Suprapubic skin (tissue), 4 donors: ENCODE results near the gene KRT6A. TPM values are rescaled to one million over a fixed set of nuclear protein-coding genes. Genes with fewer than 3 reads are reported as not detected.
"Not testable (repeated sequence)": the region's sequence is repeated elsewhere in the genome, so short reads cannot be mapped to it uniquely, and the experiment has no call there.

Source experiments
- DNase-seq, 2 donors: peaks; one replicate each; pipeline ENCODE4 v3.0.0-alpha.2; 2019; ENCODE audit warnings: low spot score in 2 of 2
- H3K27ac ChIP-seq: fragments of 200-600 bp; sonication (generic); one replicate; pipeline ENCODE4 v1.5.1; 2019
- H3K27me3 ChIP-seq: fragments of 200-600 bp; sonication (generic); one replicate; pipeline ENCODE4 v1.5.1; 2019
- H3K36me3 ChIP-seq: fragments of 200-600 bp; sonication (generic); one replicate; pipeline ENCODE4 v1.5.1; 2019
- H3K4me1 ChIP-seq: fragments of 200-600 bp; sonication (generic); one replicate; pipeline ENCODE4 v1.5.1; 2019
- H3K4me3 ChIP-seq: fragments of 200-600 bp; sonication (generic); one replicate; pipeline ENCODE4 v1.5.1; 2019; ENCODE audit warnings: mild to moderate bottlenecking
- H3K9me3 ChIP-seq: fragments of 200-600 bp; sonication (generic); one replicate; pipeline ENCODE4 v1.5.1; 2019
- EP300 ChIP-seq: sonication (generic); formaldehyde crosslinking; IDR thresholded peaks from one replicate; pipeline ENCODE4 v1.6.1; 2017; ENCODE audit warnings: antibody characterized with exemption
- POLR2A ChIP-seq, 2 donors: fragments of 450-650 bp; IDR thresholded peaks; one replicate each; pipeline ENCODE4 v1.6.1; 2017; ENCODE audit warnings: antibody characterized with exemption in 2 of 2, mild to moderate bottlenecking in 2 of 2, moderate library complexity in 2 of 2
- POLR2AphosphoS5 ChIP-seq, 3 donors: sonication (generic); formaldehyde crosslinking; IDR thresholded peaks; one replicate each; pipeline ENCODE4 v1.6.1; 2017; ENCODE audit warnings: antibody characterized with exemption in 3 of 3
- WGBS: methylation state at CpG from one replicate; pipeline ENCODE4 v1.1.5; 2018; 5-methylcytosine and 5-hydroxymethylcytosine counted together
- total RNA-seq, 4 donors: library from RNA; depleted of rRNA; stranded (reverse); fragments of >200 nt; gene quantifications; one replicate each; pipeline ENCODE4 v1.1.0, GENCODE V29; 2016
- TF ChIP-seq, protein P1 (sequence below), 2 donors: fragments of 200-600 bp in 1 of 2; fragments of 450-650 bp in 1 of 2; sonication (generic) in 1 of 2; IDR thresholded peaks; one replicate each; pipeline ENCODE4 v1.5.1; 2016 to 2019; ENCODE audit warnings: antibody characterized with exemption in 2 of 2, mild to moderate bottlenecking in 1 of 2, moderate library complexity in 1 of 2

KRT6A gene
- total RNA-seq, 4 donors from 2014 or later: 57.7 to 1,258 (median 594) TPM

DNA sequence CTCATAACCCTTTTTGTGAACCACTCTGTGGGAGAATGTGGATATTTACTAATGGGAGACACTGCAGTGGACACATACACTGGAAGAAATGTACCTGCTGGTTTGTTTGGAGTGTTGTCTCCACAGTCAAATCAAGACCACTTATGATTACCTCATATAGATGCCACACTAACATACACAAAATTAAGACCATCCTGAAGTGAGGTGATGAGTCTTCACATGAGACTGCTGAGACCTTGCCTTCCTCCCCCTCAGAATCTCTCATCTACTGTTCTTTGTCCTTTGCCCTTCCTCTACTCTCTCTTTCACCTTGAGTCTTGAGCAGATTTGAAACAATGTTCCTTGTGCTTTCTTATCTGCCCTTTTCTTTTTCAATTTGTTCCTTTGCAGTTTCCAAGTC is 4.3 kb downstream of the KRT6A start:
- TF ChIP-seq, protein P1, sequence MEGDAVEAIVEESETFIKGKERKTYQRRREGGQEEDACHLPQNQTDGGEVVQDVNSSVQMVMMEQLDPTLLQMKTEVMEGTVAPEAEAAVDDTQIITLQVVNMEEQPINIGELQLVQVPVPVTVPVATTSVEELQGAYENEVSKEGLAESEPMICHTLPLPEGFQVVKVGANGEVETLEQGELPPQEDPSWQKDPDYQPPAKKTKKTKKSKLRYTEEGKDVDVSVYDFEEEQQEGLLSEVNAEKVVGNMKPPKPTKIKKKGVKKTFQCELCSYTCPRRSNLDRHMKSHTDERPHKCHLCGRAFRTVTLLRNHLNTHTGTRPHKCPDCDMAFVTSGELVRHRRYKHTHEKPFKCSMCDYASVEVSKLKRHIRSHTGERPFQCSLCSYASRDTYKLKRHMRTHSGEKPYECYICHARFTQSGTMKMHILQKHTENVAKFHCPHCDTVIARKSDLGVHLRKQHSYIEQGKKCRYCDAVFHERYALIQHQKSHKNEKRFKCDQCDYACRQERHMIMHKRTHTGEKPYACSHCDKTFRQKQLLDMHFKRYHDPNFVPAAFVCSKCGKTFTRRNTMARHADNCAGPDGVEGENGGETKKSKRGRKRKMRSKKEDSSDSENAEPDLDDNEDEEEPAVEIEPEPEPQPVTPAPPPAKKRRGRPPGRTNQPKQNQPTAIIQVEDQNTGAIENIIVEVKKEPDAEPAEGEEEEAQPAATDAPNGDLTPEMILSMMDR (IDR thresholded peaks at IDR 0.05): no peak
- TF ChIP-seq POLR2AphosphoS5 (IDR thresholded peaks at IDR 0.05) (no peak), EP300 (no peak), POLR2A (IDR thresholded peaks at IDR 0.05) (no peak)
- Histone ChIP-seq H3K4me1 (peaks cover 9% of the 10 kb centered on the region), H3K27me3 (peaks cover 6% of the 10 kb centered on the region), H3K9me3 (no peaks in the 10 kb centered on the region), H3K36me3 (no peaks in the 10 kb centered on the region), H3K4me3 (no peak overlapping the region), H3K27ac (no peak overlapping the region)
- DNase-seq: no peak

DNA sequence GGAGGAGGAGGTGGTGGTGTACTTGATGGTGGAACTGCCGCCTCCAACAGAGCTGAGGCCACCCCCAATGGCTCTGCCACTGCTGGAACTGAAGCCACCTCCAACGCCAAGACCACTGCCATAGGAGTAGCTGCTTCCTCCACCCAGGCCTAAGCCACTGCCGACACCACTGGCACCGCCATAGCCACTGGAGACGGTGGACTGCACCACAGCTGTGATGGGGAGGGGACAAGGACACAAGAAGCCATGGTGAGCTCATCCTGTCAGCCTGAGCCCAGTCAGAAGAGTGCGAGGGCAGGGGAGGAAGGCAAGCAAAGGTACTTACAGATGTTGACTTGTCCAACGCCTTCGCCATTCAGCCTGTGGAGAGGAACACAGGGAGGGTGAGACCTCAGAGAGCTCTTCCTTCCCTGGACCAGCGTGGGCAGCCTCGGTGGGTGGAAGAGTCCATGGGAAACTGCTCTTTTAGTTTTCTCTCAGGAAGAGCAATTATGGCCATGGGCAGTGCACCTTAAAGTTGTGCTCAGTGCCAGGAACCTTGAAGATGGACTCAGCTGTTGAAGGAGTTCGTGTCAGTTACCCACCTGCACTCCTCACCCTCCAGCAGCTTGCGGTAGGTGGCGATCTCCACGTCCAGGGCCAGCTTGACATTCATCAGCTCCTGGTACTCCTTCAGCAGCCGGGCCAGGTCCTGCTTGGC is 5.2 kb downstream of the KRT6A start:
- not testable (repeated sequence) for DNase-seq, H3K4me3 ChIP-seq, H3K4me1 ChIP-seq, H3K27ac ChIP-seq, H3K9me3 ChIP-seq, H3K27me3 ChIP-seq, H3K36me3 ChIP-seq
- WGBS: 72% methylated on average over 3 of the region's 15 CpGs

DNA sequence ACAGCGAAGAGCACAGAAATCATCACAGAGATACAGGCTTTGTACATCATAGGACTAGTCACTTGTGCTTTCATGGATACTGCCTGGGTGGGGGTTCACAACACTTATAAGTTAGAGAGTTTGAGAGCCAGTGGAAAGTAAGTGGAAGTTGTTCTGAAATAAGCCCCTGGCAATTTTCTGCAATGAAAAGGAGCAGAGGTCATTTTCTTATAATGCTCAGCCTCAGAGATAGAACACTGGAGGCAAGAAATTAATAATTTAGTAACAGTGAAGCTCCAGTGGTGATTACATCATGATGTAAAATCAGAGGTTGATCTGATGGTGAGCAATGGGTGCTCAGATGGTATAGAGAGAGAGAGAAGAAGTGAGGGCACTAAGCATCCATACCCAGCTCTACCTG is 5.8 kb downstream of the KRT6A start:
- H3K36me3 ChIP-seq: no peaks in the 10 kb centered on the region
- TF ChIP-seq, protein P1 (IDR thresholded peaks at IDR 0.05): no peak
- no peak for TF ChIP-seq POLR2A (IDR thresholded peaks at IDR 0.05)
- TF ChIP-seq EP300: no peak
- no peak for TF ChIP-seq POLR2AphosphoS5 (IDR thresholded peaks at IDR 0.05)
- peaks cover 6% of the 10 kb centered on the region for H3K27me3 ChIP-seq
- H3K27ac ChIP-seq: no peak overlapping the region
- H3K9me3 ChIP-seq: no peaks in the 10 kb centered on the region
- WGBS: 87% methylated on average over 1 of the region's 1 CpG
- DNase-seq: no peak
- H3K4me3 ChIP-seq: no peak overlapping the region
- H3K4me1 ChIP-seq: no peaks in the 10 kb centered on the region

DNA sequence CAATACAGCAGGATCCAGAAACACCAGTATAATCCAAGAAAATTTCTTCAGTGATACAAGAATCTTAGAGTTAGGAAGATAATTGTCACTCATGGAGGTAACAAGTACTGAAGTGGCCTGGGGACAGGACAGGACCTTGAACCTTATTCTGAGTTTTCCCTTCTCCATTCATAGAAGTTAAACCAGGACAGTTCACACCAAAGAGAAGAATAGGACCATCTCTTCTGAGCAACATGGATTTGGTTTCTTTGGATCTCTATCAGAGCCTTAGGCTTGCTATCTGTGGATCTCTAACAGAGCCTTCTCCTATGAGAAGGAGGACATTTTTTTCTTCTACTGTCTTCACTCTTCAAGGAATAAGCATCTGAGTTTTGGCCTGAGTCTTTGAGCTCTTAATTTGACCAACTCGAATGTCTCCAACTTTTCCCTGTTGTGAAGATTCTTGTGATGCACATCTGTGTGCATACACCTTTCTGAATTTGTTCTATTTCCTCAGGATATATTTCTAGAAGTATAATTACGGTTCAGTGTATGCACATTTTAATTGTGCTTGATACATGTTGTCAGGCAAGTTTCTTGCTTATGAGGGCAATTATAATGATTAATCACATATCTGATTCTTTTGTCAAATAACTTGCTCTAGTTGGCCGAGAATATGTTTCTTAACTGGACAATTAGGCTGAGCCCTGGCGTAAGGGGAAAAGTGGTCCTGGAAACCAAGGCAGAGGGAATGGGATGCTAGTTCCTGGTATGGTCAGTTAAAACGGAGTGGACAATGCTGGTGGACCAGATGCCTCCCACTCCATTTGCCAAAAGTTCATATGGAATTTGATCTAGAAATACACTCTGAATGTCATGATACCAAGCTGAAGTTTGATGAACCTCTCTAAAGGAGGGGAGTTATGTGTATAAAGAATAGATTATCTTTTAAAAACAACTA is 6.6 kb downstream of the KRT6A start:
- Histone ChIP-seq H3K9me3 (no peaks in the 10 kb centered on the region), H3K36me3 (no peaks in the 10 kb centered on the region), H3K27me3 (peaks cover 3% of the 10 kb centered on the region), H3K27ac (no peak overlapping the region), H3K4me3 (no peak overlapping the region), H3K4me1 (no peaks in the 10 kb centered on the region)
- TF ChIP-seq POLR2A (IDR thresholded peaks at IDR 0.05): no peak
- no peak for TF ChIP-seq POLR2AphosphoS5 (IDR thresholded peaks at IDR 0.05)
- TF ChIP-seq, protein P1 (IDR thresholded peaks at IDR 0.05): no peak
- TF ChIP-seq EP300: no peak
- DNase-seq: no peak
- 66% methylated on average over 5 of the region's 5 CpGs for WGBS

DNA sequence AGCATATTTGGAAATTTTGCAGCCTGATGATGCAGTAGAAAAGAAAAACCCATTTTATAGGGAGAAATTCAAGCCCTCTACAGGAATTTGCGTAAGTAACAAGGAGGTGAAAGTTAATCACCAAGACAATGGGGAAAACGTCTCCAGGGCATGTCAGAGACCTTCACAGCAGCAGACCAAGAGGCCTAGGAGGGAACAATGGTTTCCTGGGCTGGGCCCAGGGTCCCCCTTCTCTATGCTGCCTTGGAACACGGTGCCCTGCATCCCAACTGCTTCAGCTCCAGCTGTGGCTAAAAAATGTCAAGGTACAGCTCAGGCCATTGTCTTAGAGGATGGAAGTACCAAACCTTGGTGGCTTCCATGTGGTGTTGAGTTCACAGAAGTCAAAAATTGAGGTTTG is 13.0 kb downstream of the KRT6A start:
- Histone ChIP-seq H3K27ac (no peak overlapping the region), H3K9me3 (no peaks in the 10 kb centered on the region), H3K4me1 (no peaks in the 10 kb centered on the region), H3K4me3 (no peak overlapping the region), H3K27me3 (no peaks in the 10 kb centered on the region), H3K36me3 (no peaks in the 10 kb centered on the region)
- WGBS: 69% methylated on average over 3 of the region's 3 CpGs
- DNase-seq: no peak
- TF ChIP-seq POLR2A (IDR thresholded peaks at IDR 0.05) (no peak), EP300 (no peak), POLR2AphosphoS5 (IDR thresholded peaks at IDR 0.05) (no peak)
- TF ChIP-seq, protein P1 (IDR thresholded peaks at IDR 0.05): no peak
